Tibial nerve (tissue), 4 donors: ENCODE measurements around the gene ATP7B.

ENCODE experiments used
- EP300 ChIP-seq, 2 donors: sonication (generic); formaldehyde crosslinking; IDR thresholded peaks; one replicate each; pipeline ENCODE4 v1.6.1; 2017; ENCODE audit warnings: antibody characterized with exemption in 2 of 2, mild to moderate bottlenecking in 1 of 2
- POLR2A ChIP-seq, 2 donors: fragments of 450-650 bp; IDR thresholded peaks; one replicate each; pipeline ENCODE4 v1.6.1; 2017; ENCODE audit warnings: antibody characterized with exemption in 2 of 2, mild to moderate bottlenecking in 2 of 2, moderate library complexity in 2 of 2
- TF ChIP-seq, protein P1 (sequence below), 5 experiments: fragments of 200-600 bp in 3 of 5; fragments of 450-650 bp in 2 of 5; sonication (generic) in 3 of 5; IDR thresholded peaks; one replicate each; pipeline ENCODE4 v1.5.1; 2016 to 2019; ENCODE audit warnings: antibody characterized with exemption in 5 of 5, mild to moderate bottlenecking in 3 of 5, moderate library complexity in 2 of 5

GRCh38 chr13:51919531-51919930 is 91.7 kb downstream of the ATP7B start:
- TF ChIP-seq, protein P1, sequence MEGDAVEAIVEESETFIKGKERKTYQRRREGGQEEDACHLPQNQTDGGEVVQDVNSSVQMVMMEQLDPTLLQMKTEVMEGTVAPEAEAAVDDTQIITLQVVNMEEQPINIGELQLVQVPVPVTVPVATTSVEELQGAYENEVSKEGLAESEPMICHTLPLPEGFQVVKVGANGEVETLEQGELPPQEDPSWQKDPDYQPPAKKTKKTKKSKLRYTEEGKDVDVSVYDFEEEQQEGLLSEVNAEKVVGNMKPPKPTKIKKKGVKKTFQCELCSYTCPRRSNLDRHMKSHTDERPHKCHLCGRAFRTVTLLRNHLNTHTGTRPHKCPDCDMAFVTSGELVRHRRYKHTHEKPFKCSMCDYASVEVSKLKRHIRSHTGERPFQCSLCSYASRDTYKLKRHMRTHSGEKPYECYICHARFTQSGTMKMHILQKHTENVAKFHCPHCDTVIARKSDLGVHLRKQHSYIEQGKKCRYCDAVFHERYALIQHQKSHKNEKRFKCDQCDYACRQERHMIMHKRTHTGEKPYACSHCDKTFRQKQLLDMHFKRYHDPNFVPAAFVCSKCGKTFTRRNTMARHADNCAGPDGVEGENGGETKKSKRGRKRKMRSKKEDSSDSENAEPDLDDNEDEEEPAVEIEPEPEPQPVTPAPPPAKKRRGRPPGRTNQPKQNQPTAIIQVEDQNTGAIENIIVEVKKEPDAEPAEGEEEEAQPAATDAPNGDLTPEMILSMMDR (IDR thresholded peaks at IDR 0.05) = no peak
- TF ChIP-seq POLR2A (IDR thresholded peaks at IDR 0.05) (no peak), EP300 (IDR thresholded peaks at IDR 0.05) (no peak)
